ENCODE measurements around the gene DEFB131A.
"Not testable (repeated sequence)": the region's sequence is repeated elsewhere in the genome, so short reads cannot be mapped to it uniquely, and the experiment has no call there.

DEFB131A gene

DNA sequence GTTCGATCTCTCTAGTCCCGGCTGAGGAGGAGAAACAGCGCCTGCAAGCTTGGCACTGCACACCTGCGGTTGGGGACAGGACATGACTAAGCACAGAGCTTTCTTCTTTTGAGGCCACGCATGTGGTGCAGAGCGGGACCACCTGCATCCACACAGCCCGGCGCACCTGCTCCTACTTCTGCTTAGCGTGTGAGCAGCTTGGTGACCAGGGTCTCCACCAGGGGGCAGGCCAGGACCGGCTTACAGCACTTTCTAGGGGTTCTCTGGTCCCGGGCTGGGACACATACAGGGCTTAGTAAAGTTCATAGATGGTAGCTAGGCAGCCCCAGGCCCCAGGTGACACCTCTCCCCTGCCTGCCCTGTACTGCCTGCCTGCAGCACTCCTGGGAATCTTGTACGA, 51.2 kb downstream of the DEFB131A start:
- DNase-seq = peak; percentile 35

DNA sequence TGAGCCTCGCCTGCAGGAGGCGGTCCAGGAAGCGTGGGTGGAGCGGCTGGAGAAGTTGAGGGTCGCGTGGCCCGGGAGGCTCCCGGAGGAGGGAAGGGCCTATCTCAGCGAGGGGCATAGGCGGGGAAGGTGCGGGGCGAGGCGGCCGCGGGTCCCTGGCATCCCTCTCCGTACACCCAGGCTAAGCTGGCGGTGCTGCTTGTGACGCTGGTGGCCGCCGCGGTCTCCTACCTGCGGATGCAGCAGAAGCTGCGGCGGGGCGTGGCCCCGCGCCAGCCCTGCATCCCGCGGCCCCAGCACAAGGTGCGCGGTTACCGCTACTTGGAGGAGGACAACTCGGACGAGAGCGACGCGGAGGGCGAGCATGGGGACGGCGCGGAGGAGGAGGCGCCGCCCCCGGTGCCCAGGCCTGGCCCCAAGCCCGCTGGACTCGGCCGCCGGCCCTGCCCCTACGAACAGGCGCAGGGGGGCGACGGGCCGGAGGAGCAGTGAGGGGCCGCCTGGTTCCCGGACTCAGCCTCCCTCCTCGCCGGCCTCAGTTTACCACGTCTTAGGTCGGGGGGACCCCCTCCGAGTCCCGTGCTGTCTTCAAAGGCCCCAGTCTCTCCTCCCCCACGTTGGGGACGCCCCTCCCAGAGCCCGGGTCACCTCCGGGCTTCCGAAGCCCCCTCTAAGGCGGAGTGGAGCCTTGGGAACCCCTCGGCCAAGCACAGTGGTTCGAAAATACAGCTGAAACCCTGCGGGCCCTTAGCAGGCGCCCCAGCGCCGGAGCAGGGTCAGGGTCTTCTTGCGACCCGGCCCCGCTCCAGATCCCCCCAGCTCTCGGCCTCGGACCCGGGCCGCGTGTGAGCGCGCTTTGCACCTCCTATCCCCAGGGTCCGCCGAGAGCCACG, 53.6 kb downstream of the DEFB131A start:
- not testable (repeated sequence) for DNase-seq

DNA sequence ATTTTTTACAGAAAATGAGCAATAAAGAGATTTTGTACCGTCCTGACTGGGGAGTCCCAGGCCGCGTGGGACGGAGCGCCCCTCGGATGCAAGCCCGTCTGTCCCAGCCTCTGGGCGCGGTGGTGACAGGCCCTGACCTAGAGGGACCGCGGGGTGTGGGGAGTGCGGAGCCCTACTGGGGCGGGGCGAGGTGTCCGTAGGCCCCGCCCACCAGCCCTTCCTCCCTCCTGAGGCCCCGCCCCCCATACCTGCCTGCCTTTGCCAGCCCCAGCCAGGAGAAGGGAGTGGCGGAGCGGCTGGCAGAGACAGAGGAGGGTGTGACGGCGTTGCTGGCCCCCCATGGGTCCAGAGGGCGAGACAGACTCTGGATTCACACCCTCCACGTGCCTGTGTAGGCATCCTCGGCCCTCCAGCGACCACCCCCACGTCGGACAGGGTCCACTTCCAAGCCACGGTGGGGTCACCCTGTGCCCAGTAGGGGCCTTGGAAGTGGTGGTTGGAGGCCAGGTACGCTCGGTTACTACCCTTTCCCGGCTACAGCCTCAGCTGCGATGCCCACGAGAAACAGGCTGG, 54.3 kb downstream of the DEFB131A start:
- DNase-seq = not testable (repeated sequence)

DNA sequence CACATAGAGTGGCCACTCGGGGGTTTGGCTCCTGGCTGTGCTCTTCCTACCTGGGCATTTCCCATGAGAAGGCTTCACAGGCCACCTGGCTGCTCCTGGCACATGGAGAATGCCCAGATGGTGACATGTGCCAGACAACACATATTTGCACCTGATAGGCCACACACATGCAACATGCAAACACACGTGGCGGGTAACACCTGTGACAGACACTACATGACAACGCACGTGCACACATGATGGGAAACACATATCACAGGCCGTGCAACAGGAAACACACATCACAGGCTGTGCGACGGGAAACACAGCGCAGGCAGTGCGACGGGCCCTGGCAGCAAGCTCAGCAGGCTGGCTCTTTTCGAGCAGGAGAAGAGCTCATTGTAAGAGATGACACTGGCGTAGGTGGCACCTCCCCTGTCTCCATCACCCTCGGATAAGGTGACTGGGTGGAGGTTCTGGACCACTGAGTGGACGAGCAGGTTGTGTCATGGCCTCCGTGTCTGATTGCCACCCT, 55.8 kb downstream of the DEFB131A start:
- DNase-seq = not testable (repeated sequence)
